DOHH2 (cell line): ENCODE results near the gene KCNH6.

Experiments
- H3F3A ChIP-seq: fragments of 200-600 bp; sonication (generic), shearing (Covaris generic); 2 replicates; pipeline ENCODE4 v1.6.0; 2016; ENCODE audit warnings: antibody characterized with exemption, mild to moderate bottlenecking; ENCODE audit not compliant: control insufficient read depth, insufficient read depth
- H3K27ac ChIP-seq: fragments of 200-600 bp; sonication (generic); 2 replicates; pipeline ENCODE4 v1.5.1; 2014; ENCODE audit warnings: low read depth, mild to moderate bottlenecking, low read length, moderate library complexity
- H3K27me3 ChIP-seq: fragments of 200-600 bp; sonication (generic); 2 replicates; pipeline ENCODE4 v1.6.1; 2014; ENCODE audit warnings: mild to moderate bottlenecking, low read length, mixed read lengths; ENCODE audit not compliant: control insufficient read depth
- H3K36me3 ChIP-seq: fragments of 200-600 bp; sonication (generic); 2 replicates; pipeline ENCODE4 v1.6.1; 2014; ENCODE audit warnings: mild to moderate bottlenecking, low read length, moderate library complexity, mixed read lengths; ENCODE audit not compliant: control insufficient read depth
- H3K4me1 ChIP-seq: fragments of 200-600 bp; sonication (generic); 2 replicates; pipeline ENCODE4 v1.6.1; 2014; ENCODE audit warnings: mild to moderate bottlenecking, low read length, mixed read lengths; ENCODE audit not compliant: control insufficient read depth
- H3K4me2 ChIP-seq: fragments of 200-600 bp; sonication (generic); 2 replicates; pipeline ENCODE4 v1.6.0; 2014; ENCODE audit warnings: mild to moderate bottlenecking, low read length, moderate library complexity
- H3K4me3 ChIP-seq: fragments of 200-600 bp; sonication (generic); 2 replicates; pipeline ENCODE4 v1.5.1; 2014; ENCODE audit warnings: mild to moderate bottlenecking, low read length, mixed read lengths
- H3K79me2 ChIP-seq: fragments of 200-600 bp; sonication (generic); 2 replicates; pipeline ENCODE4 v1.6.1; 2014; ENCODE audit warnings: mild to moderate bottlenecking, low read length, mixed read lengths; ENCODE audit not compliant: control insufficient read depth
- H3K9me2 ChIP-seq: fragments of 200-600 bp; sonication (generic); replicated peaks from 2 replicates; pipeline ENCODE4 v1.6.1; 2014; ENCODE audit warnings: mild to moderate bottlenecking, low read length, mixed read lengths; ENCODE audit not compliant: control insufficient read depth
- H3K9me3 ChIP-seq: fragments of 200-600 bp; sonication (generic); 2 replicates; pipeline ENCODE4 v1.6.1; 2014; ENCODE audit warnings: antibody characterized with exemption, low read length, mixed read lengths; ENCODE audit not compliant: control insufficient read depth, insufficient read depth
- H4K20me1 ChIP-seq: fragments of 200-600 bp; sonication (generic); 2 replicates; pipeline ENCODE4 v1.6.0; 2014; ENCODE audit warnings: low read depth, mild to moderate bottlenecking, antibody characterized with exemption, low read length, moderate library complexity; ENCODE audit not compliant: control insufficient read depth, insufficient read depth
- EZH2phosphoT487 ChIP-seq: fragments of 200-600 bp; sonication (generic); IDR thresholded peaks from 2 replicates; pipeline ENCODE4 v1.6.1; 2017; ENCODE audit warnings: borderline replicate concordance, mild to moderate bottlenecking, antibody characterized with exemption, low read length, moderate library complexity, mixed read lengths
- TF ChIP-seq, protein P1 (sequence below): fragments of 200-600 bp; sonication (generic); IDR thresholded peaks from one replicate; pipeline ENCODE4 v1.5.1; 2014; ENCODE audit warnings: antibody characterized with exemption, mild to moderate bottlenecking, low read depth, low read length; ENCODE audit not compliant: poor library complexity, severe bottlenecking

The KCNH6 gene

DNA sequence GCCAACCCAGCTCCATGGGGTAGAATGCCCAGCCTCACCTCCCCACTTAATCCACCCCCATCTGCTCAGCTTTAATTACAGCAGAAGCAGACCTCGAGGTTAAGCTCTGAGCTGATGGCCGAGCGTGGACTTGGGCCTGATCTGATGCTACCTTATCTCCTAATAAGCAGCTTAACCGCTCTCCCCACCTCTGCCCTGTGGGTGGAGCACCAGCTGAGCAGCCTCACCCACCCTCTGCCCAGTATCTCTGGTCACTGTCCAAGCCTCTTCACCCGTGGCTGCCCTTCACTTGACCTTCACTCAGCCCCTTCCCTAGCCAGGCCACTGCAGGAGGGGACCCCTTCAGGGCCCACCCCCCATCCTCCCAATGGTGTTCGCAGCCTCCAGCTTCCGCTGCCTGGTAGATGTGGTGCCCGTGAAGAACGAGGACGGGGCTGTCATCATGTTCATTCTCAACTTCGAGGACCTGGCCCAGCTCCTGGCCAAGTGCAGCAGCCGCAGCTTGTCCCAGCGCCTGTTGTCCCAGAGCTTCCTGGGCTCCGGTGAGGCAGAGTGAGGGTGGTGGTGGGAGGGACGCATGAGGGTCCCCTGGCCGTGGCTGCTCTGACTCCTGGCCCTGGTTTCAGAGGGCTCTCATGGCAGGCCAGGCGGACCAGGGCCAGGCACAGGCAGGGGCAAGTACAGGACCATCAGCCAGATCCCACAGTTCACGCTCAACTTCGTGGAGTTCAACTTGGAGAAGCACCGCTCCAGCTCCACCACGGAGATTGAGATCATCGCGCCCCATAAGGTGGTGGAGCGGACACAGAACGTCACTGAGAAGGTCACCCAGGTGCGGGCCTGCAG lies 6.8 kb downstream of the KCNH6 start:
- Histone ChIP-seq H3K4me1 (no peaks in the 10 kb centered on the region), H3K79me2 (no peaks in the 10 kb centered on the region), H4K20me1 (no peaks in the 10 kb centered on the region), H3K27ac (no peak overlapping the region), H3K9me3 (no peaks in the 10 kb centered on the region), H3F3A (no peaks in the 10 kb centered on the region), H3K4me2 (no peak overlapping the region), H3K9me2 (no peaks in the 10 kb centered on the region), H3K27me3 (peaks cover 18% of the 10 kb centered on the region), H3K4me3 (no peak overlapping the region), H3K36me3 (no peaks in the 10 kb centered on the region)
- TF ChIP-seq, protein P1, sequence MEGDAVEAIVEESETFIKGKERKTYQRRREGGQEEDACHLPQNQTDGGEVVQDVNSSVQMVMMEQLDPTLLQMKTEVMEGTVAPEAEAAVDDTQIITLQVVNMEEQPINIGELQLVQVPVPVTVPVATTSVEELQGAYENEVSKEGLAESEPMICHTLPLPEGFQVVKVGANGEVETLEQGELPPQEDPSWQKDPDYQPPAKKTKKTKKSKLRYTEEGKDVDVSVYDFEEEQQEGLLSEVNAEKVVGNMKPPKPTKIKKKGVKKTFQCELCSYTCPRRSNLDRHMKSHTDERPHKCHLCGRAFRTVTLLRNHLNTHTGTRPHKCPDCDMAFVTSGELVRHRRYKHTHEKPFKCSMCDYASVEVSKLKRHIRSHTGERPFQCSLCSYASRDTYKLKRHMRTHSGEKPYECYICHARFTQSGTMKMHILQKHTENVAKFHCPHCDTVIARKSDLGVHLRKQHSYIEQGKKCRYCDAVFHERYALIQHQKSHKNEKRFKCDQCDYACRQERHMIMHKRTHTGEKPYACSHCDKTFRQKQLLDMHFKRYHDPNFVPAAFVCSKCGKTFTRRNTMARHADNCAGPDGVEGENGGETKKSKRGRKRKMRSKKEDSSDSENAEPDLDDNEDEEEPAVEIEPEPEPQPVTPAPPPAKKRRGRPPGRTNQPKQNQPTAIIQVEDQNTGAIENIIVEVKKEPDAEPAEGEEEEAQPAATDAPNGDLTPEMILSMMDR = no peak
- TF ChIP-seq EZH2phosphoT487 = no peak

DNA sequence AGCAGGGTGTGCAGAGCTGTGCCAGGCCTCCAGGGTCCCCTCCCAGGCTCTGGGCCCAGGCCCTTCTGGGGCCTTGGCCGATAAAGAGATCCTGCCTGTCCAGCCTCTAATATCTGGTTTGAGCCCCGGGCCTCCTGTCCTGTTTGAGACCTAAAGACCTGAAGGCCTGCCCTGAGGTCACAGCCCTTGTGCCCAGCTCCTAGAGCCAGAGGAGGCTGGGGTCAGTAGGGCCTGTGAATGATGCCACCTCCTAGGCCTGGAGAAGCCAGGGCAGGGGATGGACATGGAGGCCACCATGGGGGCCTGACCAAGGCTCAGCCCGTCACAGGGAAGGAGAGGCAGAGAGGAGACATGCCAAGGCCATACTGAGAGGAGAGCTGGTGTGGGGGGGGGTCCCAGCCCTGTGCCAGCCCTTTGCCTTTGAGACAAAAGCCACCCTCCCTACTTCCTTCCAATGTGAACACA lies 7.4 kb downstream of the KCNH6 start:
- Histone ChIP-seq H3K9me3 (no peaks in the 10 kb centered on the region), H3F3A (no peaks in the 10 kb centered on the region), H3K79me2 (no peaks in the 10 kb centered on the region), H3K36me3 (no peaks in the 10 kb centered on the region), H3K9me2 (no peaks in the 10 kb centered on the region), H3K4me2 (no peak overlapping the region), H3K27ac (no peak overlapping the region), H3K27me3 (peaks cover 11% of the 10 kb centered on the region), H4K20me1 (no peaks in the 10 kb centered on the region), H3K4me1 (no peaks in the 10 kb centered on the region), H3K4me3 (no peak overlapping the region)
- TF ChIP-seq, protein P1 = no peak
- TF ChIP-seq EZH2phosphoT487 = no peak

DNA sequence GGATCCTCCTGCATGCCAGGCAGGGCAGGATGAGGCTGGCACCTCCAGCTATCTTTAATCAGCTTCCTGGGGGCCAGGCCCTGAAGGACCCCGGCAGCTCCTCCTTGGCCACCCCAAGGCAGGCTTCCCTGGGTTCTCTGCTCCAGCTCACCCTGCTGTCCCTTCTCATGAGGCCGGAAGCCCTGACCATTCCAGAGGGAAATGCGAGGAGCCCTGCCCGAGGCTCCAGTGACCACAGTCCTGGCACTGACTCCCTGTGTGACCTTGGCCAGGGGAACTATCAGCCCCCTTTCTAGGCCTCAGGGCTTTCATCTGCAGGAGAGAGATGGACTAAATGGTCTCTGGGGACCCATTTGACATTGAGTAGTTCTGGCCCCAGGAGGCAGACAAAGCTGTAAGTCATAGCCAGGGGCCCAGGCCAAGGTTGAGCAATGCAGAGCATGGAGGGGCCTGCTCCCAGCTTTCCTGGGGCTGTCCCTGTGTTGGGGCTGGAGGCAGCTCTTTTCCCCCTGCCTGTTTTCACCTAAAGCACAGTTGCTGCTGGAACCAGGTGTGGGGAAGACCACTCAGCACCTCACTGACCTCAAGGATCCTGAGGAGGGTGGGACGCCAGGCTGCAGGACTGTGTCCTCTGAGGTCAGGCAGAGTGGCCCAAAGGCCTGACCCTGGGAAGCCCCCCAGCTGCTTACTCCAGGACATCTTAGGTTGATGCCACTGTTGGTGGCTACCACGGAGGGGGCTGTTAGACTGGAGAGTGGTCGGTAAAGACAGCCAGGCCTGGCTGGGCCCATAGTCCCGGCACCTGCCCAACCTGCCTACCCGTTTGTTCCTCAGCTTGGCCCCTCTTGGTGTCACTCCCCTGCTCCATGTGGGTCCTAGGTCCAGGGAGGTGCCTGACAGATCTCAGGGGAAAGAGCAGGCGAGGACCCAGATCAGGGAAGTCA lies 8.1 kb downstream of the KCNH6 start:
- Histone ChIP-seq H3K9me2 (no peaks in the 10 kb centered on the region), H3K4me2 (no peak overlapping the region), H3K4me3 (no peak overlapping the region), H3K27ac (no peak overlapping the region), H4K20me1 (no peaks in the 10 kb centered on the region), H3K4me1 (no peaks in the 10 kb centered on the region), H3F3A (no peaks in the 10 kb centered on the region), H3K27me3 (peaks cover 5% of the 10 kb centered on the region; the same call in 1 of the 2 replicates), H3K36me3 (no peaks in the 10 kb centered on the region), H3K9me3 (no peaks in the 10 kb centered on the region), H3K79me2 (no peaks in the 10 kb centered on the region)
- no peak for TF ChIP-seq EZH2phosphoT487
- TF ChIP-seq, protein P1 = no peak
